ENCODE results near the gene GTPBP6. TPM values are rescaled to one million over a fixed set of nuclear protein-coding genes. Genes with fewer than 3 reads are reported as not detected.
"Not testable (repeated sequence)": the region's sequence is repeated elsewhere in the genome, so short reads cannot be mapped to it uniquely, and the experiment has no call there.

The GTPBP6 gene
- total RNA-seq, 1 donor from 2014 or later = 24.9 TPM

DNA sequence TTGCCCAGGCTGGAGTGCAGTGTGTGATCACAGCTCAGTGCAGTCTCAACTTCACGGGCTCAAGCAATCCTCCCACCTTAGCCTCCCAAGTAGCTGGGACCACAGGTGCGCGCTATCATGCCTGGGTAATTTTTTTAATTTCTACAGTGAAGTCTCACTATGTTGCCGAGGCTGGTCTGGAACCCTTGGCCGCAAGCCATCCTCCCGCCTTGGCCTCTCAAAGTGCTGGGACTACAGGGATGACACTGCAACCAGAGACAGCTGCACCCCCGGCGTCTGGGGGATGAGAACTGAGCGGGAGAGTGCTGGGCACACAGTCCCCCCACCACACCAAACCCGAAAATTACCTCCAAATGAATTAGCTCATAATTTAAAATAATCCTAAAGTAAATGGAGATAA is 33.1 kb upstream of the GTPBP6 start:
- no peak for DNase-seq (ENCODE audit: low read depth)

DNA sequence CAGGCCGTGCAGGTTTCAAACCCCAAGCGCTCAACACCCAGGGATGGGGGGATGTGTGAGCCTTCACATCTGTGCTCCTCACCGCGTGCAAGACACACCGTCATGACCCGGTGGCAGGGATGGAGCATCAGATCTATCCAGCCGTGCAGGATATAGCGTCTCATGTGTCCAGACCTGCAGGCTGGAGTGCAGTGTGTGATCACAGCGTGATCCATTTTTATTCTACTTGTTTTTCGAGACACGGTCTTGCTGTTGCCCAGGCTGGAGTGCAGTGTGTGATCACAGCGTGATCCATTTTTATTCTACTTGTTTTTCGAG is 32.7 kb upstream of the GTPBP6 start:
- not testable (repeated sequence) for DNase-seq (ENCODE audit: low read depth)

DNA sequence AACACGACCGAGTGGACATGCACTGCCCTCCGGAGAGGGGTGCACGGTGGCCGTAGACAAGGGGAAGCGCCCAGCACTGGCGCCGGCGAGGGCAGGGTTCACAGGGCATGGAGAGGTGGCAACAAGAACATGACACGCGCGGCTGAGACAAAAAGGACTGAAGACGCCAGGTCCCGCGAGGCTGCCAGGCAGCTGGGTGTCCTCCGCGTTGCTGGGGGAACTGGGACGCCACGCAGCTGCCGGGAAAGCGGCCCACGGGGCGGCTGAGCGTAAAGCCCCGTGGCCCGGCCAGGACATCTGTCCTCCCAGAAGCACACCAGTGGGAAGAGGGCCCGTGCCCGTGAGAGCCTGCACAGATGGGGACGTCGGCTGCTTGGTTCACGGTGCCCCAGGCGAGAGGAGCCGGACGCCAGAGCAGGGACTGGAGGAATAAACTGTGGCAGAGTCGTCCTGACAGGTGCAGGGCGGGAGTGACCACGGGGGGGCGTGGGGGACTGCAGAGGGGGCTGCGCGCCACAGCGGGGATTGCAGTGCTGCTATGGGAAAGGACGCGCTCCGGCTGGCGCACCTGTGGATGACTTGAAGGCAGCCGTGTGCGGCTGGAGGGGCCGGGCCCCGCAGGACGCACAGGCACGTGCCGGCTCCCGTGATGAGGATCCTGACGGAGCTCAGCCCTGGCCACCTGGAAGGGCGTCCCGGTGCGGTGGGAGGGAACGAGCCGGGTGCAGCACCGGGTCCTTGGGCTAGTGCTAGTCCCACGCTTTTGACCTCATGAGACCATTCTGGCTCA is 32.1 kb upstream of the GTPBP6 start:
- no peak for DNase-seq (ENCODE audit: low read depth)

DNA sequence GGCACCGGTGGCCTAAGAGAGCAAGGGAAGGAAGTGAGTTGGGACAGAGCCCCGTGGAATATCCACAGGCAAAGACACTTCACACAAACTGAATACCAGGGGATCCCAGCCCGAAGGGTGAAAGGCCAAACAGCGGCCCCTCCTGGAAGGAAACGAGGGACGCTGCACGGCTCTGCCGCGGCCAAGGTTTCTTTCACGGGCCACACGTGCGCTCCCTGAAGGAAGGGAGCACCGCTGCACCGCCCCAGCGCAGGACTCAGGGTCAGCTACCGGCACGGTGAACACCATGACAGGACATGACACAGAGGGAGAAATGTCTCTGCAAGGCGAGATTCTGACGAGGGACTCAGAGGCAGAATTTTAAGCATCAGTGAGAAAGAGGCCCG is 31.5 kb upstream of the GTPBP6 start:
- no peak for DNase-seq (ENCODE audit: low read depth)

DNA sequence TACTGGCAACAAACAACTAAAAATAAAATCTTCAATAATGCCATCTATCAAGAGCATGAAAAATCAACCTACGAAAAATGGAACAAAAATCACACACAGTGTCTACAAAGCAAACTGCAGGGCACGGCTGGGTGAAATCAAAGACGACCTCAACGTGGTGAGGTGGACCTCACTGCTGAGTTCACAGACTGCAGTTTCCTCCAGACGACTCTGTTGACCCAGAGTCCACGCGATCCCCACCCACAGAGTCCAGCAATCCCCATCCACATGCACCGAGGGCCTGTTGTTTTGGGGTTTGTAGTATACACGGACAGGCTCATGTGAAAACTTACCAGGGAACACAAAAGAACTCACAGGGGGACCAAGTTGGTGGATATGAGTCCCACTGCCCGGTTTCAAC is 31.1 kb upstream of the GTPBP6 start:
- no peak for DNase-seq (ENCODE audit: low read depth)

DNA sequence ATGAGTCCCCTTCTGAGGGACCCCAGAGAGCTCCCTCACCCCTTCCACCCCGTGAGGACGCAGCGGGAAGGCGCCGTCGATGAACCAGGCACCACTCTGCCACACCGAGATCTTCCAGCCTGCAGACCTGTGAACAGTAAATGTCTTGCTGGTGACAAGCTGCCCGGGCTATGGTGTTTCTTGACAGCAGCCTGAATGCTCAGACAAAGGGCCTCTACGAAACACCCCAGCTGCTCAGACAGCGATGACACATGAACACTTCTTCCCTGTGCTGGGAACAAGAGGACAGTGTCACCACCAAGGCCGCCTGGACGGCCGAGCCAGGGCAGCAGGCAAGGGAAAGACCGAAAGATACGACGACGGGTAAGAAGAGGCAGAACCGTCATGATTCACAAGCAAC is 30.6 kb upstream of the GTPBP6 start:
- DNase-seq (ENCODE audit: low read depth) = no peak

DNA sequence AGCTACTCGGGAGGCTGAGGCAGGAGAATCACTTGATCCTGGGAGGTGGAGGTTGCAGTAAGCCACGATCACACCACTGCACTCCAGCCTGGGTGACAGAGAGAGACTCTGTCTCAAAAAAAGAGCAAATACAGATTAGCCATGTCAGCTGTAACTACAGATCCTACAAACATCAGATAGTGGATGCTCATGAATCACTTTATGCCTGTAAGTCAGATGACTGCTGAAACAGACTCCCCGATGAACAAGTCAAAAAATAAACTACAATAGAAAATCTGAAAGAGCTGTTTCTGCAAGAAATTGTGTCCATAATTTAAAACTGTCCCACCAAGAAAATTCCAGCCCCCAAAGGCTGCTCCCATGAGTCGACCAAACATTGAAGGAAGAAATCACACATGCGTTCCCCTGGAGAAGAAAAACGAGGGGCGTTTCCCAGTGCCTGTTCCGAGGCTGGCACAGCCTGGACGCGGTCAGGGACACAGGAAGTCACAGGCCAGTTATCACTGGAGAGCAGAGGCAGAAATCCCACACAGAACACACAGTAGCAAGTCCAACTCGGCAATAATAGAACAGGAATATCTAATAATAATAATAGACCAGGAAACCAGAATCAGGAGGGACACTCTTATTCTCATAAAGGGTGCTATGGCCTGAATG is 30.0 kb upstream of the GTPBP6 start:
- DNase-seq (ENCODE audit: low read depth) = no peak

DNA sequence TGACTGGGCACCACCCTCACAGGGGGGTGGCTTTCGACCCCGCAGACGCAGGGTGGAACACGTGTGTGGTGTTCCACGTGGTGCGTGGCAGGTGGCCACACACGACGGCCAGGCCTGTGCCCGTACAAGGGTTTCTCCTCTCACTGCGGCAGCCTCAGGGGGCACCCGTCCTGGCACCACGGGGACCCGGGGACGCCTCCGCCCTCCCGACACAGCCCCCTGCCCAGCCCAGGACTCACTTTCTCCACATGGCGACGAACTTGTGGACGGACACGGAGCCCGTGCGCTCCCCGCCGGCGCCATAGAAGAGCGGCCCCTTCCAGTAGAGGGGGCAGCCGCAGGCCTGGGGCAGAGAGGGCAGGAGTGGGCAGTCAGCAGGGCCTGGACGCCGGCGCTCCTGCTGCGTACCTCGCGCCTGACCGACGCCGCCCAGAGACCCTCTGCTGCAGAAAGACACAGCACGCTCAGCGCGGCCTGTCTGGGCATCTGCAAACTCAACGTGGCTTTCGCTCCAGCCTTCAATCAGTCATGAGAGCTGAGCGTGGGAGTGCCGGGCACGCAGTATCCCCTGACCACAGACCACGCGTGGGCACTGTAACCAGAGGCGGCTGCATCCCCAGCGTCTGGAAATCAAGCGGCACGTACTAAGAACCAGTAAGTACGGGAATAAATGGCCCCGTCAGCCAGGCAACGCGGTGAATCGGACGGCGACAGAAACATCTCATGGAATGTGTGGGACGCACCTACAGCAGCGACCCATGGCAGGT is 28.9 kb upstream of the GTPBP6 start:
- no peak for DNase-seq (ENCODE audit: low read depth)

DNA sequence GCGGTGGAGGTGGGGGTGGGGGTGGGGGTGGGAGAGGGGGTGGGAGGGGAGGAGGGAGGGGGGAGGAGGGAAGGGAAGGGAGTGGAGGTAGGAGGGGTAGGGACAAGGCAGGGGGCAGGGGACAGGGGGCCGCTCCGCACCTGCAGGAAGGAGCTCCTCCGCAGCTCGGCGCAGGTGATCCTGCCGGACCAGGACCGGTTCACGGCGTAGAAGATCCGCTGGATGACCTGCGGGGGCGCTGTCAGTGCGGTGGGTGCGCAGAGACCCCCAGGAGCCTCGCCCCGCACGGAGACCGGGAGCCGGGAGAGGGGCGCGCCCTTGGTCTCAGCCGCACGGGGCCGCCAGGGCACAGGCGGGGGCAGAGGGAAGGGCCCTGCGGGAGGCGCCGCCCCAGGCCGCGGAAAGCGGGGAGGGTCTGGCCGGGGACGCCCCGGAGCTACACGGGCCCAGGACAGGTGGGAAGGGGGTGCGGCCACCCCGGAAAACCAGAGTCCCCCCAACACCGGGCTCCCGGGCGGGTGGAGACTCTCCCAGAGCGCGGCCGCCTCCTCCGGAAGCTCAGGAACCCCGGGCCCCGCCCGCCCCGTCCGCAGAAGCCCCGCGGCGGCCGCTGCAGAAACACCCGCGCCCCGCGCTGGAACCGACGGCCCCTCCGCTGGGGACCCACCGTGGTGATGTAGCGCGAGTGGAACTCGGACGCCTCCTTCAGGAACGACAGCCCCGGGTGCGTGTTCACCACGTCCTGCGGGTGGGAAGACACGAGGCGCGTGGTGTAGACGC is 27.6 kb upstream of the GTPBP6 start:
- no peak for DNase-seq (ENCODE audit: low read depth)

DNA sequence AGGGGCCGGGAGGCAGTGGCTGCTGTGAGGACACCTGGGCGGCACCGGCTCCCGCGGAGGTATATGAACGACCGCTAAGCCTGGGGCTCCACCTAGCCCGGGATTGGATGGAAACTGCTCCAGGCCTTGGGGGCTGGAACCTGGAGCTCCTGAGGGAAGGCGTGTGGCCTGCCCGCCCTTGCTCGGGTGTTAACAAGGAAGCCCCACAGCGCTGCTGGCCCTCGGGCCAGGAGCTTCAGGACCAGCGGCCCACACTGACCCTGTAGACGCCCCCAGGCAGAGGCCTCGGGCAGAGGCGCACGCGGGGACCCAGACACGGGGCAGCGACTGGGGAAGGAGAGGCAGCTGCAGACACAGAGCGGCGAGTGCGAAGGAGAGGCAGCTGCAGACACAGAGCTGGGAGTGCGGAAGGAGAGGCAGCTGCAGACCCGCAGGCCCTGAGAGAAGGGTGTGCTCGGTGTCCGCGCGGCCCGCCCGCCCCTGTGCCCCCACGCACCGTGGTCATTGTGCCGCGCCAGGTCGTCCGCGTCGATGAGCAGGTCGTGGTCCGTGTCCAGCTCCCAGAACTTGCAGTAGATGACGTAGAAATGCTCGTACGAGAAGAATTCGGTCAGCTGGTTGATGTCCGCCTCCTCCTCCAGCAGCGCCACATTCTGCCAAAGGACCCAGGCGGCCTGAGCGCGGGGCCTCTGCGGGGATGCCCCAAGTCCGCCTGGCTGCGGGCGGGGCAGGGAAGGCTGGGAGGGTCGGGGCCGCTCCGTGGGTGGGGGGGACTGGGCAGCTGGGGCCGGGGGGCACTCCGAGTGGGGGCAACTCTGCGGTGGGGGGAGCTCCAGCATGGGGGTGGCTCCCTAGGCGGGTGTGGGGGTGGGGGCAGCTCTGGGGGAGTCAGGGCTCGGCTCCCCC is 26.7 kb upstream of the GTPBP6 start:
- no peak for DNase-seq (ENCODE audit: low read depth)

DNA sequence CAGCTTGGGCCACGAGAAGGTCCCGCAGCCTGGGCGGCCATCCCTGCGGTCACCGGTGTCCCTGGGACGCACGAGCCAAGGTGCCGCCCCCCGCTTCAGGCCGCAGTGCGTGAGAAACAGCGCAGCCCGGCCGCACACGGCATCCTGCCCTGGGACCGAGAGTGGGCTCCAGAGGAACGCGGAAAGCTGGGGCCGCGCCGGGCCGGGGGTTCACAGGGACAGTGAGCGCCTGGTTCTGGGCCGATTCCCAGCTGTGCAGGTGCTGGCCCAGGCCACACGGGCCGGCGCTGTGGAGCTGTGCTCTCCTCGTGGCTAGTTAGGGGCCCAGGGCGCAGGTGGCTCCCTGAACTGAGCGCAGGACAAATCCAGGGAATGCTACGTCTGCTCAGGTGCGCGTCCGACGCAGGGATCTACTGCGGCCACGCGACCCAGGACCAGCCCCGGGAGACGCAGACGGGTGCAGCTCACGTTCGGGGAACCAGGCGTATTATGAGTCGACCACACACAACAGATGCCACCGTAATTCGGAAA is 25.8 kb upstream of the GTPBP6 start:
- DNase-seq (ENCODE audit: low read depth) = no peak

DNA sequence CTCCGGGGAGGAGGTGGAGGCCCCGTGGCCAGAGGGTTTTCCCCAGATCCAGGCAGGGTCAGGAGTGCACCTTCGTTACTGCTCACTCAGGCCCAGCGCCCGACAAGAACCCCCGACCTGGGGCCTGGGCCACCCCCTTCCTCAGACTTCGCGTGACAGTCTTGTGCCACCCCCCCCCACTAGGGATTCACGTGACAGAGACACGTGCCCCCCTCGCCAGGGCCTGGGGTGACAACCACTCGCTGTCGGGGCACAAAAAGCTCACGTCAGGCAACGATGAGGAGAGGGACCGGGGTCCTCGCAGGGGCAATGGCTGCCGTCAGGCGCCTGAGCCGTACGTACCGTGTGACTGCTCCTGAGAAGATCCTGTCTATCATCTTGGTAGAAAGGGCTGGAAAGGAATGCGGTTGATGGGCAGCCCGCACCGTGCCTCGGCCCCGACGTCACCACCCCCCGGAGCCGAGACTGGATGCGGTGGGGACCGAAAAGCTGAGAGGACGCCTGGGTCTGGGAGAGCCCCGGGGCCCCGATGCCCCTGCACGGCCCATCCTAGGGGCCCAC is 23.0 kb upstream of the GTPBP6 start:
- no peak for DNase-seq (ENCODE audit: low read depth)

DNA sequence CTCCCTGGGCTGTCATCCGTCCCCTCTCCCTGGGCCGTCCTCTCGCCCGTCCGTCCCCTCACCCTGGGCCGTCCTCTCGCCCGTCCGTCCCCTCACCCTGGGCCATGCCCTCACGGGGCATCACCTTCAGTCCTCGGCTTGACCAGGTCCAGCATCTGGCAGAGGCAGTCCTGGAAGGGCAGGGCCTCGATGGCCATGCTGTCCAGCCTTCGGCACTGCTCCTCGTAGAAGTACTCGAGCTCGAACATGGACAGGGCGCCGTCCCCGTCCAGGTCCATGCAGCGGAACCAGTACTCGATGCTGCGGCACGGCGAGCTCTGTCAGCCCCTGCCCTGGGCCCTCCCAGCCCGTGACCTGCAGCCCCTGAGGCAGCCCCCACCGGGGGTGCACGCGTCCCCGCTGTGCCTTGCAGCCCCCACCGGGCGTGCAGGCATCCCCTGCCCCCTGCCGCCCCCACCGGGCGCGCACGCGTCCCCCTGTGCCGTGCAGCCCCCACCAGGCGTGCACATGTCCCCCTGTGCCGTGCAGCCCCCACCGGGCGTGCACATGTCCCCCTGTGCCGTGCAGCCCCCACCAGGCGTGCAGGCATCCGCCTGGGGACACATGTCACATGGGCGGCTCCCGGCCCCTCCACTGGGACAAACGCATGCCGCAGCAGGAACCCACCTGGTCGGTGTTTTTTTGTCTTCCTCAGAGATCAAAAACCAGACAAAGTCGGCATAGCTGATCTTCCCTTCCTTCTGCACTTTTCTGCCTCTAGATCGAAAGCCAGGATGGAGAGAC is 22.2 kb upstream of the GTPBP6 start:
- DNase-seq (ENCODE audit: low read depth) = no peak

DNA sequence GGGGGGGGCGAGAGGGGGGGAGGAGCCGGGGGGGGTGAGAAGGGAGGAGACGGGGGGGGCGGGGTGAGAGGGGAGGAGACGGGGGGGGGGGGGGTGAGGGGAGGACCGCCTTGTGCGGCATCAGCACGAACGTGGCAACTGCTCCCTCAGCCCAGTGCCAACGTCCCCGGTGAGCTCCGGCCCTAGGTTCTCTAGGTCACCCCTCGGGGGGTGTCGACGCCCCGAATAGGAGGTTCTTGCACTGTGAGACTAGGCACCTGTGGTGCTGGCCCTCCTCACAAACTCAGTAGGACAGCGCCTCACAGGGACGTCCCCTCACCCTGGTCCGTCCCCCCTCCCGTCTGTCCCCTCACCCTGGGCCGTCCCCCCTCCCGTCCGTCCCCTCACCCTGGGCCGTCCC is 21.5 kb upstream of the GTPBP6 start:
- DNase-seq (ENCODE audit: low read depth) = no peak

DNA sequence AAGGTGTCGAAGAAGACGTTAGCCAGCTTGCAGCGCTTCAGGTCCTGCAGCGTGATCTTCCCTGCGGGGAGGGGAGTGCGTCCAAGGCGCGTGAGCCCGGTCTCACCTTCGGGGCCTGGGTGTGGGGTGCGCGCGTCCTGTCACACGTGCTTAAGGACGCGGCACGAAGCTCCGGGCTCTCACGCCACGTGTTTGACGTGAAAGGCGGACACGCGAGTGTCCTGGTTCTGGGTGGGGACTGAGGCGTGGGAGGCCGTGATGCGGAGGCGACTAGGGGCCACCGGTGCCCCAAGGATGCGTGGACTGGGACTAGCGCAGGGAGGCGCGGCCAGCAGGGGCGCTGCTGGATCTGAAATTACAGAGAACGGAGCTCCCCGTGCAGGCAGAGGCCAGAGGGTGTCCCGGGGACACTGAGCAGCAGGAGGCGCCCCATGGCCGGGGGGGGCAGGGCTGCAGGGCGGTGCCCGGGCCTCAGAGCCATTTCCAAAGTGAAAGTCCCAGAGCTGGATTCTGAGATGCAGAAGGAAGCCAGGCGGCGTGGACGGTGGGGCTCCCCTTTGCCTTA is 20.3 kb upstream of the GTPBP6 start:
- no peak for DNase-seq (ENCODE audit: low read depth)

DNA sequence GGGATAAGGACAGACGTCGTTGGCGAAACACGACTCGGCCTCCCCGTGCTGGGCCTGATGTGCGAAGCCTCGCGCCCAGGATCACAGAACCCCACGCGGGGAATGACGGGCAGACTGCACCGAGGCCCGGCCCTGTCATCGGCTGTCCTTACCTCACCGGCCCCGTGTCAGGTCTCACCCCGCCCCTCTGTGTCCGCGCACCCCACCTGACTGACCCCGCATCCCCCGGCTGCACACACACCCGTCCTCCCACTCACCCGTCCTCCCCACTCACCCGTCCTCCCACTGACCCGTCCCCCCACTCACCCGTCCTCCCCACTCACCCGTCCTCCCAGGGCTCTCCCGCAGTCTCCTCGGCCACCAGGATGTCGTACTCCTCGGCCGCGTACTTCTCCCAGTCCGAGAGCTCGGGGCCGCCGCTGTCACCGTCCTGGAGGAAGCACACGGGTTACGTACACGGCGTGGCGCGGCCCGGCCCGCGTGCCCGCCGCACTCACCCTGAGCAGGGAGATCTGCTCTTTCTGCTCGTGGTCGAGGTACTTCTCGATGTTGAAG is 19.8 kb upstream of the GTPBP6 start:
- DNase-seq (ENCODE audit: low read depth) = no peak

DNA sequence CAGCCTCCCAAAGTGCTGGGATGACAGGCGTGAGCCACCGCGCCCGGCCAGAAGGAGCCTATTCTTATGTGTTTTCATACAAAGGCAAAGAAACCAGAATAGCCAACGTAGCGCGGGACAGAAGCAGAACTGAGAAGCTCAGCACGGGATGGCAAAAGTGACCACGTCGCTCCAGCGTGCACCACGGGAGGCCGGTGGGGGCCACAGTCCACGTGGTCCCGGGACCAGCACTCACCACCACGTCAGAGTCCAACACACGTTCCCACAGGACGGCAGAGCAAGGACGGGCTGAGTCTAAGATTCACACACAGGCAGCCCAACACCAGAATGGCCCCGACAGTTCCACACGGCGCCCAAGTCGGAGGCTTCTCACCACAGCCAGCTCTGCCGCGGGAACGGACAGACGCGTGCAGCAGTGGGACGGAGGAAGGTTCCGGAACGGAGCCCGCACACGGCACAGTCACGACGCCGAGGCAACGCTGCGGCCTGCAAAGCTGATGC is 18.8 kb upstream of the GTPBP6 start:
- no peak for DNase-seq (ENCODE audit: low read depth)

DNA sequence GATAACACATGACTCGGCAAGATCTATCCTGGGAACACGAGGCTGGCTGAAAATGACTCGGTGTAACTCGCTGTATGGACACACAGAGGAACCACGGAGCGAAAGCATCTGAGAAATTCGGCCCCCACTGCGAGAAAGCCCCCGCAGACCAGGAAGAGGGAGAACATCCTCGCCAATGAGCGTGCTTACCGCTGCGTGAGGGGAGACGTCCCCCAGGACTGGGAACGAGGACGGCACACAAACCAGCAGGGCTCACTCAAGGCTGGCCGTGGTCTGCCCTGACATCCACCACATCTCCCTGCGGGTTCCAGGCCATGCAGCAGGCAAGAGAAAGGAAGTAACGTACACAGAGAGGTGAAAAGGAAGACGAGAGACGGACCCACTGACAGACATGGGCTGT is 17.6 kb upstream of the GTPBP6 start:
- DNase-seq (ENCODE audit: low read depth) = no peak

DNA sequence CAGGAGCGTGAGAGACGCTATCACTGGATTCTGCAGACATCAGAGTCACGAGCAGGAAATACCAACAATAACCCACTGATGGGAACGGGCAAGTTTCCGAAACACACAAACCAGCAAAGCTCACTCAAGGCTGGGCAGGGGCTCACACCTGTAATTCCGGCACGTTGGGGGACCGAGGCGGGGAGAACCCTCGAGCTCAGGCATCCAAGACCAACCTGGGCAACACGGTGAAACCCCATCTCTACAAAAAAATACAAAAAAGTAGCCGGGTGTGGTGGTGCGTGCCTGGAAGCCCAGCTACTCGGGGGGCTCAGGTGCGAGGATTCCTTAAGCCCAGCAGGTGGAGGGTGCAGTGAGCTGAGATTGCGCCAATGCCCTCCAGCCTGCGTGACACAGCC is 17.2 kb upstream of the GTPBP6 start:
- DNase-seq (ENCODE audit: low read depth) = no peak
